ENCODE measurements around the gene COL18A1.

DNA sequence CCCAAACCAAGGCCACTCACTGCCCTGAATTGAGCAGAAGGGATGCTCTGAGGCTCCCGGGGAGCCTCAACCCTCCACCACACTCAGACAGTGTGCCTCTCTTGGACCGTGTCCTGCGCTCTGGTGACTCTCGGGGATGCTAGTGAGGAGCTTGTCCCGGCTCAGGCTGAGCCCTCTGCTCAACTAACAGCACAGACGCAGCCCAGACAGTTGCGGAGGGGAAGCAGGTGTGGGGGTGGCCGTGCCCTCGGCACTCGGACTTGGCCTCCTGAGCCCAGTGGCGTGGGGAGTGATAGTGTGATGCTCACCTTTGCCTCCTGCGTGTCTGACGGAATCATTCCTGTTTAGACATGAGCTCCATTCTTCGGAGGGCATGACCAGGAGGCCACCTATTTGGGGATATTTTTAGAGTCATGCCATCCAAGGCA, 152.7 kb downstream of the COL18A1 start:
- TF ChIP-seq, protein P1, sequence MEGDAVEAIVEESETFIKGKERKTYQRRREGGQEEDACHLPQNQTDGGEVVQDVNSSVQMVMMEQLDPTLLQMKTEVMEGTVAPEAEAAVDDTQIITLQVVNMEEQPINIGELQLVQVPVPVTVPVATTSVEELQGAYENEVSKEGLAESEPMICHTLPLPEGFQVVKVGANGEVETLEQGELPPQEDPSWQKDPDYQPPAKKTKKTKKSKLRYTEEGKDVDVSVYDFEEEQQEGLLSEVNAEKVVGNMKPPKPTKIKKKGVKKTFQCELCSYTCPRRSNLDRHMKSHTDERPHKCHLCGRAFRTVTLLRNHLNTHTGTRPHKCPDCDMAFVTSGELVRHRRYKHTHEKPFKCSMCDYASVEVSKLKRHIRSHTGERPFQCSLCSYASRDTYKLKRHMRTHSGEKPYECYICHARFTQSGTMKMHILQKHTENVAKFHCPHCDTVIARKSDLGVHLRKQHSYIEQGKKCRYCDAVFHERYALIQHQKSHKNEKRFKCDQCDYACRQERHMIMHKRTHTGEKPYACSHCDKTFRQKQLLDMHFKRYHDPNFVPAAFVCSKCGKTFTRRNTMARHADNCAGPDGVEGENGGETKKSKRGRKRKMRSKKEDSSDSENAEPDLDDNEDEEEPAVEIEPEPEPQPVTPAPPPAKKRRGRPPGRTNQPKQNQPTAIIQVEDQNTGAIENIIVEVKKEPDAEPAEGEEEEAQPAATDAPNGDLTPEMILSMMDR (IDR thresholded peaks at IDR 0.05): no peak
- no peak for TF ChIP-seq POLR2A (IDR thresholded peaks at IDR 0.05)
- TF ChIP-seq EP300 (IDR thresholded peaks at IDR 0.05): no peak
